HG03469 (cell line): ENCODE measurements around the gene KCNS3.

Source experiments
- ATAC-seq: cut with Tn5 transposase; IDR thresholded peaks from one replicate; pipeline ENCODE4 v1.9.1; 2021; ENCODE audit warnings: mild to moderate bottlenecking, moderate library complexity, moderate number of reproducible peaks; ENCODE audit not compliant: unreplicated experiment

KCNS3 gene

DNA sequence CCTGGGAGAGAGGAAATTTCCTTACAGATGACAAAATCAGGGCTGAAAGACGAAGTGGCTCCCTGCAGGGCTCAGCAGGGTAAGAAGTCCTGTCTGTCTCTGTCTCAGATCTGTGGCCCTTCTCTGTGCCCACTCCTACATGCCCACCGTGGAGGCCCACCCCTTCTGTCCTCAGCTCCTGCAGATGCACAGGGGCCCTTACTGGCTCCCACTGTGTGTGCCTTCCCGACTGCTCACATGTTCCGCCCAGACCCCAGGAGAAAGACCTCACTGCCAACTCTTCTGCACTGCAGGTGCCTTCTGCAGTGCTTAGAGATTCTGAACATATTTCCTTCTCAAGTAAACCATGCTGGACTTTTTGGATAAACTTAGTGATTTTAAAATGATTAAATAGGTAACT lies 1.9 kb upstream of the KCNS3 start:
- ATAC-seq, result no peak

DNA sequence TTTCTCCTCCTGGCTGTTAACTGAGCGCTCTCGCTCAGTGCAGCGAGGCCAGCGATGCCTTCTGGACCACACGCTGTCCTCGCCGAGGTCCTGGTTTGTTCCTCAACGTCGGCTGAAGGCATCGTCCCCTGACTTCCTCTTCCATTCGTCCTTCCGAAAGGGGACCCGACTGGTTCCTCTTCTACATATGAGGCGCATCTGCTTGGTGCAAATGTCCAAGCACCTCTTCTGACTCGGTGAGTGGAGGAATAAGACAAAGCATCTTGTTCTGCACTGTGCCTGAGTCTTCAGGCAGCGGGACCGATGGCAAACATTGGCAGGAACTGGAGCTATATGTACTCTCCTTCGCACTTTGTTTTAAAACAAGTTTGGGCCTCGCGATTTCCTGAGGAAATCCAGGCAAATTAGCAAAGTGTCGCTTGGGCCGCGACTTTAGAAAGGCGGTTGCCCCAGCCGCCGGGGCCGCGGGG lies 621 bp upstream of the KCNS3 start:
- peak; percentile 11 for ATAC-seq

DNA sequence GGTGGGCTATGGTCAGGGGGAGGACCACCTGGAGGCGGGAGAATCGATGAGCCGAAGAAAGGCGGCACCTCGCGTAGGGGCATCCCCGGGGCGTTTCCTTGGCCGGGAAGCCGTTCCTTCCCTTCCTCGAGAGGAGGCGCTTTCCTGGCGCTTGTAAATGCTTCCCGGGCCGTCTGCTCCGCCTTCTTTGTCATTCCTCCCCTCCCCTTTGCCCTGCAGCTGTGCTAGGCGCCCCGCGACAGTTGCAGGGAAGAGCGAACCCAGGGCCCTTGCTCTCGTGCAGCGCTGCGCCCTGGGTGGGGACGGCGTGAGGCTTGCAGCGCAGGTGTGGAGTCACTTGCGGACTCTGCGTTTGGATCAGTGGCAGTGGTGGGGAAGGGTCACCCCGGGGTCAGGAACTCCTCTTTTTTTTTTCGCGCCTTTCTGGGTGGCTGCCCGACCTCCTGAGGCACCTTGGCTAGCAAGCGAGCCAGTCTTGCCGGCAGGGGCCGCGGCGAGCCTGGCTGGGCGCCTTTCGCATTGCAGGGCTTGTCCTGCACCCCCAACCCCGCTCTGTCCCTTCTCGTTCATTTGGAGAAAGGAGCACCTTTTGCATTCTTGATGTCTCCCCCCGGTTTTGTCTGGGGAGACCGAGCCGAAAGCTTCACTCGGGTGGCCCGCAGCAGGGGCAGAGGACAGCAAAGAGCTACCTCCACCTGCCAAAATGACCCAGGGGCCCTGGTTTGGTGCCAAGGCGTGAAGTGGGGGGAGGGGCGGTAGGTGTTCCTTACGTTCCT lies 858 bp downstream of the KCNS3 start:
- ATAC-seq, result no peak

DNA sequence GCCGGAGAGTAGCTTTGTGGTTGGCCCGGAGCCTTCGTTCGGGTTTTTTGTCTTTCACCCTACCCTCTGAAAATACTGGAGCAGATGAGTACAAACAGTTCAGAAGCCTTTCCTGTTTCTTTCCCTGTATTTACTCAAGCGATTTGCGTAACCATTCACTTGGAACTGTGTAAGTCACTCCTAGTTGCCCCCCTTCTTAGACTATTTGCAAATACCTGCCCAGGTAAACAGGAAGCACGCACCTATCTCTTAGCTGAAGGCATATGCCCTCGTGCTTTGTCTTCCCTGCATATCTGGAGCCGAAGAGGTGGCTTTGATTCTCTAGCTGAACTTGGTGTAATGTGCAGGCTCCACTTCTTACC lies 1.4 kb downstream of the KCNS3 start:
- no peak for ATAC-seq

DNA sequence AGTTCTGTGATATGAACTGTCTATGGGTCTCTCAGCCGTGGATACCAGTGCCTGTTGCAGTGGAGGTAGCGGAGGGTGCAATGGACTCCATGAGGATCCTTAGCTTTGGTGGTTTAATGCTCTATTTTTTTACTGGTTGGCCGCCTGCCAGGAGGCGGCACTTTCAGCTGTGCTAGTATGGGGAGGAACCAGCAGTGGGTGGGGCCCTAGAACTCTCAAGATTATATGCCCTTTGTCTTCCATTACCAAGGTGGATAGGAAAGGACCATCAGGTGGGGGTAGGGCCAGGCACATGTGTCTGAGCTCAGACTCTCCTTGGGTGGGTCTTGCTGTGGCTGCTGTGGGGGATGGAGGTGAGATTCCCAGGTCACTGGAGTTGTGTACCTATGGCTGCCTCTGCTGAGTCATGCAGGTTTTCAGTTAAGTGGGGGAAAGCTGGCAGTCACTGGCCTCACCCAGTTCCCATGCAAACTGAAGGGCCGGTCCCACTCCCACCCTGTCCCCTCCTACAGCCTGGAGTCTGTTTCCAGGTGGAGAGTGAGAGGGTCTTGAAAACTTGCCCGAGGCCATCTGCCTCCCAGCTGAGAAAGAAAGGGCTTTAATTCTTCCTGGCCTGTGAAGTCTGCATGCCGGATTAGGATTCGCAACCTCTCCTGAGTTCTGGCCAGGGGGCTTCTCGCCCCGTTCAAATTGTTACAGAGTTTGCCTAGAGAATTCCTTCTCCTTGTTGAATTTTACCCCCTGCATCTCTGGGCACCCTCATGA lies 14.5 kb downstream of the KCNS3 start:
- ATAC-seq, result no peak

DNA sequence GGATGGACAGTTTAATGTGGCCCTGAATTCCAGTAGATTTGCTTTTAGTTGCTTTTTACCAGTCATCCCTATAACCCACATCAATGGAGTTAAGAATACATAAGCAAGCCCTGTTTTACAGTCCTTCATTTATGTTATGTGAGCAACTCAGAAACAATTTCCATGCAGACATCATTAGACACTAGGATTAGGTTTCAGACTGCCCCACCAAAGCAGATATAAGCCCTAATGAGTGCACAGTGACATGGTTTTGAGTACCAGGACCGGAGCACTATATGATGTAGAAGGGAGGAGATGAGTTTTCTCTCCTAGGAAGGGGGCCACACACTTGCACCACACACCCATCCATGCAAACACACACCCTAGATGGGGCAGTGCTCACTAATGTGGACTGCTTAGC lies 15.5 kb downstream of the KCNS3 start:
- ATAC-seq, result no peak

DNA sequence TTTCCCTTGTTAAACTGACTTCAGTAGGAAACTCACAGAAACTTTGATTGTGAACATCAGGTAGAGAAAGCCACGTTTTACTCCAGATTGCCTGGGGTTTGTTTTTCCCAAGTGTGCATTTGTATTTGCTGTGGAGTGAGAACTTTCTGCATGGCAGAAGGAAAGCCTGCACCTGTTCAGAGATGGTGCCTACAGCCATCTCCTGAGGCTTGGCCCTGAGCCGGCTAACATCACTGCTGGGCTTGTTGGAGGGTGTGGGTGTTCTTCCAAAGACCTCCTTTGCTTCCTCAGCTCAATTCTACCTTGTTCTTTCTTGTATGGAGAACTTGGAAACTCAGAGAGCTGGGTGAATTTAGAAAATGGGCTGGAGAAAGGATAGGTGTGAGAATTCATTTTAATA lies 16.1 kb downstream of the KCNS3 start:
- no peak for ATAC-seq

DNA sequence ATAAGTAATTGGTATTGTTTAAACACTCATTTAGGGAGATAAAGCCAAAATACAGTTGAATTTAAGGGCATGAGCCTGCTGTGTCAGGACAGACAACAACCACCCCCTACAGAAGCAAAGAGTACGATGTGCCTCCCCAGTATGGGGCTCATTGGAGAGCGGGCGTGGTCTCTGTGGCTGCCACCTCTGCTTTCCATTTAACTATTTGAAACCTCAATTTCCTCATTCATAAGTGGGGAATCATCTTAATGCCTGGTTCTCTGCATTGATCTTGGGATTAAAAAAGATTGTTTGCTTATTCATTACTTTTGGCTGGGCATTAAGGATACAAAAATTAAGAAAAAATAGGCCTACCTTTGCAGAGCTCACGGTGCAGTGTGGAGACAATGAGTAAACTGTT lies 21.4 kb downstream of the KCNS3 start:
- no peak for ATAC-seq

DNA sequence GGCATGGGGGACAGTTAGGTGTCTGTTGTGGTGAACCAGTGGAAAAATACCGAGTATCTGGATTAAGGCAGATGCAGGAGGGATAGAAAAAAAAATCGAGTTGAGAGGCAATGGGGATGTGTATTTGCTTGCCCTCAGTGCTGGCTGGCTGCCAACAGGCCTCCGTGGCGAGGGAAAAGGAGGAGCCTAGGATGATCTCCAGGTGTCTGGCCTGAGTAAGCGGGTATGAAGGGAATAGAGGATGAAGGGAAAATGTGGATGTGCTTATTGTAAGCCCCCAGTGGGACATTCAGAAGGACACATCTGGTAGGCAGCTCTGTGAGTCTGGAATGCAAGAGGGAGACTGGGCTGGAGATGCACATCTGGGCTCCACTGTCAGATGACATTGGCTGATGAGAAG lies 22.8 kb downstream of the KCNS3 start:
- ATAC-seq, result no peak

DNA sequence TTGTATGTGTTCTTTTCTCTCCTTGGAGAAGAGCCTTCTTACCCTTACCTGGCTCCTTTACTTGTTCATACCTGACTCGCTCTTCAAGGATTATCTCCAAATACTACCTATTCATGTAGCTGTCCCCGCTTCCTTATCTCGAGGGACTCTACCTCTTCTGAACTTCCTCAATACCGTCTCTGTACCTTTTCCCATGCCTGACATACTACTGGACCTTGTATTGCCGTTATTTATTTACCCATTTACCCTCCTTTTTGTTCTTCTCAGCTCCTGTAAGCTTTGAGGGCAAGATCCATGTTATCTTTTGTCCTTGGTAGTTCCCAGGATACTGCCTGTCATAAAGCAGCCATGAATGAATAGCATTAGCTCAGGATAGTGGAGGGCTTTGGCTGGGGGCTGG lies 32.5 kb downstream of the KCNS3 start:
- no peak for ATAC-seq

DNA sequence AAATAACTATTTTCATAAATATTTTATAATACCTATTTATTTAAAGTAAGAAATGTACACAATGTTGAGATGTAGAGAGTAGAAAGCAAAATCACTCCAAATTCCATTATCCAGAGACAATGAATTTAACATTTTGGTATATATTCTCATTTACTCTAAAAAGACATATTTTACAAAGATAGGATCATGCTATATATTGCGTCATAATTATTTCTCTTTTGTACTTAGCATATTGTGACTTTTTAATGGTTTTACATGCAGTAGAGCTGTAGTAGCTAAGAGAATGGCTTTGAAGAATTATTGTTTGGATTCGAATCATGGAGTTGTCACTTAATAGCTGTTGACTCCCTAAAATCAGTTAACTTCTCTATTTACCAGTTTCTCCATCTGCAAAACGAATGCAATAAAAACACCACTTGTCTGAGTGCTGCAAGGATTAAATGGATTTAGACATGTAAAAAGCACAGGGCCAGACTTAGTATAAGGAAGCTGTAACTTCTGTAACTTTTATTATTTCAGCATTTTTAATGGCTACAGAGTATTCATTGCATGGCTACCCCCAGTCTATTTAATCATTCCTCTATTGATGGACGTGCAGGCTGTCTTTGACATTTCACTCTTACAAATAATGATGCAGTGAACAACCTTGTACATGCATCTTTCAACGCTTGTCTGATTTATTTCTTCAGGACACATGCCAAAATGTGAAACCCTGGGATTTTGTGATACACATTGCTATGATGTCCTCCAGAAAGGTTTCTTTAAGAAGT lies 33.2 kb downstream of the KCNS3 start:
- no peak for ATAC-seq

DNA sequence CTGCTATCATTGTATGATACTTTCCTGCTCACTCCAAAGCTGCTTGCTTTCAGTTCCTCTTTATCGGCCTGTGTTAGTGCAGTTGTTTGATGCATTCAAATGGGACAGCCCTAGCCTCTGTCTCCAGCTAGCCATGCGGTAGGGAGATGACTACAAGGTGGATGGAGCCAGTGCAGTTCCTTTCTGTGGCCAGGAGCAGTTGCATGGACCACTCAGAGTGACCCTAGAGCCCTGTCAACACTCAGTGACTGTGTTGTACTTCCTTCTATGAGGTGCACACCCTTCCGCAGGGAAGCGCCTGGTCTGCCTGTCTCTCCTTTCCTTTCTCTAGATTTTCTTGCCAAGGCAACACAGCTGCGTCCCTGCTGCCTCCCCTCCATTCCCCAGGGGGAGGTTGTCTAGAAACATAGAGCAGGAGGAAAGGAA lies 33.8 kb downstream of the KCNS3 start:
- peak; percentile 99 for ATAC-seq

DNA sequence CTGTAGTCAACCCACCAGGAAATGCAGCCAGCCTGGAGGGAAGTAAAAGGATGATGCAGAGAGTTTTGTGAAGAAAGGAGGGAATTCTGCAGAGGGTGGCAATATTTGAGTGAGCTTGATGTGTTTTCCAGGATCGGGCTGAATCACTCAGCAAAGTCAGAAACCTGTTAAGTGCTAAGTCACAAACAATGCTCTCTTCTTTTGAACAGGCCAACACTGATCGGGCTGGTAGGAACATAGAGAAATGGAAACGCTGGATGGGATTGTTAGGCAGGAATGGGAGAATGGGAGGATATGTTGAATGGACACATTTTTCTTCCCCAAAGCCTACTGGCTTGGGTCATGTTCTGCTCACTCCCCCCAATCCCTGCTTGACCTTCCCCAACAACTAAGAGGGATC lies 36.6 kb downstream of the KCNS3 start:
- no peak for ATAC-seq

DNA sequence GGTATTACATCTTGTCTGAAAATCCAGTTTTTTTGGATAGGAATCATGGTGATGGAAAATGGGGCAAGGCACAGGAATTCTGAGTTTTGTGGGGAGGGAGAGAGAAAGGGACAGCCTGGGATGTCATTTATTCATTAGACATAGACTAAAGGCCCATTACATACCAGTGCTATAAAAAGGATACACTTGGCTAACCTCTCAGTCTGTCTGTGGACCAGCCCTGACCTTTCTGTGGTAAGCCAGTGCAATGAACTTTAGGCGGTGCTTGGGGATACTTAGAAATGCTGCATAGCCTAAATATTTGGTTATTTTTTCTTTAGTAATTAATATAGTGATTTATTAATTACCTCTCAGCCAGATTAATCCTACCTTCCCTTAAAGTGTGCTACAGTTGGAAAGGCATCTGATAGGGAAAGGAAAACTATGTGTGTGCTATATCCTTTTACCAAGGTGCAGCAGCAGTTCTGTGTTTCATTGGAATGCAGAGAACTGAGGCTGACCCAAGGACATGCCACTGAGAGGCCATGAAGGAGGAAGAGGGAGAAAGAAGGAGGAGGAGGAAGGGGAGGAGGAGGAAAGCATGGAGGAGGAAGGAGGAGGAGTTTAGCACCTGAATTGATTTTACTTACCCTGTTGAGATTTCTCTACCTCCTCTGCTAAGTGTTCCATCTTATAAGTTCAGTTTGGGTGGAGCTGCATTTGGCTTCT lies 37.5 kb downstream of the KCNS3 start:
- ATAC-seq, result no peak

DNA sequence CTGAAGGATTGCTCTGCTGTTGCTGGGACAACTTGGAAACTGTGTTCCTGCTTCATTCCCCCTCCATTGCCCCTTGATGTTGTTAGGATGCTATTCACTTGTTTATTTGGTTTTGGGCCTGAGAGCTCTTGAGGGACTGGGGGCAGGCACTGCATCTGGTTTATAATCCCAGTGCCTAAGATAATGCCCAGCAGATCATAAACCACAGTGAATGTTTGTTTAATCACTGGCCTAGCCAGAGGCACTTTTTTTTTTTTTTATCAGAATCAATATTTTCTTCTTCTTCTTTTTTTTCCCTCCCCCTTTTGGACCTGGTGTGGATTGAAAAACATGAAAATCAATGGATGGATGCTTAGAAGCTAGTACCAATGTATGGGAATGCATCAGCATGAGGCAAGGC lies 38.1 kb downstream of the KCNS3 start:
- ATAC-seq, result no peak

DNA sequence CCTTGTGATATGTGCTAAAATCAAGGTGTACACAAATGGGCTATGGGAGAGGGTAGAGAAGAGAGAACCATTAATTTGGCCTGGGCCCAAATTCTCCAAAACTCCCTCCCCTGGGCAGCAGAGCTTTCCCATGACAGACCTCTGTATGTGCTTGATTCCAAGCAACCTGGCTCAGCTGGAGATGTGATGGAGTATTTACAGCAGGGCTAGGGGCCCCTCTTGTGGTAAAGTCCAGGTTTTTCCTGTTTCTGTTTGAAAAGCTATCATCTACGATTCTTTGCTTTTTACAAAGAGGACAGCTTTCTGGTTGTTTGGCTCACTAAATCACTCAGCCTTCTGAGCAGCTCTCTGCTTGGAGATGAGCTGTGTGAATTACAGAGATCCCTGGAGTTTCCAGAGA lies 40.3 kb downstream of the KCNS3 start:
- no peak for ATAC-seq

DNA sequence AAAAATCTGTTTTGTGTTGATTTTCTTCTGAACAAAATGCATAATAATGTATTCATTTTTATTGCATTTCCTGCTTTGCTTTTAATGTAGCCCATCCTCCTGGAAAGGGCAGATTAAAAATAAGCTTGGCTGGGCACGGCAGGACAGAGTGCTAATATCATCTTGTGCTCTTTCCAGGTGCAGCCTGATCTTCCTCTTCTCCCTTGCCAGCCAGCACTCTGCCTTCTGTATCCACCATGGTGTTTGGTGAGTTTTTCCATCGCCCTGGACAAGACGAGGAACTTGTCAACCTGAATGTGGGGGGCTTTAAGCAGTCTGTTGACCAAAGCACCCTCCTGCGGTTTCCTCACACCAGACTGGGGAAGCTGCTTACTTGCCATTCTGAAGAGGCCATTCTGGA lies 52.3 kb downstream of the KCNS3 start:
- ATAC-seq, result no peak

DNA sequence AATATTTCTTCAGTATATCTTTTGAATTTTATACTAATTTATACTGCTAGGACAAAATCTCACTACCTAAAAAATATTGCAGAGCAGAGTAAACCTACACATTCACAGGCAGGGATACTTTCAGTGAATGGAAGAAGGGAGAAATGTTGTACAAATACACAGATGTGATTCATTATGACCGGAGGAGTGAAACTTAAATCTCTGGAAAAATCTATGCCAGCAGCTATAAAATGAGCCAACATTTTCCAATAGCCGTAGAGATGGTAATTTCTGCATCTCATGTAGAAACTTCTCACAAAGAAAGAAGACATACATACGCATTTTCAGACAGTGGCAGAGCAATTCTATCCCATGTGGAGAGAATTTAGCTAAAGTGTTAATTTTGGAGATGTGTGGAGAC lies 54.8 kb downstream of the KCNS3 start:
- no peak for ATAC-seq

DNA sequence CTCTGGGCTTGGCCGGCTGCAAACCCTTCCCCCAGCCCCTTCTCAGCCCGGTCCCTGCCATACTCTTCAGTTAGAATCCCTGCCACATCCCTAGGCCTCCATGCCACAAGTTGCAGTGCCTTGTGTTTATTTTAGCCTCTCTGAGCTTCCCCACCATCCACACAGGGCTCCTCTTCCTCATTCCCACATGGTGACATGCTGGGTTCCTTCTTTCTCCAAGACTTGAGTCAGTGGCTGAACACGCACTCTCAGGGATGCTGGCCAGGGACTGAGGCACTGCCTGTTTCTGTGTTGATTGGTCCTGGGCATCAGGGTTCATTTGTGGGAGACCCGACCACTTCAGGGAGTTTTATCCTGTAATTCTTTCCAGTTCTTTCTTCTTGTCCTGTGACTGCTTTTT lies 56.3 kb downstream of the KCNS3 start:
- ATAC-seq, result no peak

DNA sequence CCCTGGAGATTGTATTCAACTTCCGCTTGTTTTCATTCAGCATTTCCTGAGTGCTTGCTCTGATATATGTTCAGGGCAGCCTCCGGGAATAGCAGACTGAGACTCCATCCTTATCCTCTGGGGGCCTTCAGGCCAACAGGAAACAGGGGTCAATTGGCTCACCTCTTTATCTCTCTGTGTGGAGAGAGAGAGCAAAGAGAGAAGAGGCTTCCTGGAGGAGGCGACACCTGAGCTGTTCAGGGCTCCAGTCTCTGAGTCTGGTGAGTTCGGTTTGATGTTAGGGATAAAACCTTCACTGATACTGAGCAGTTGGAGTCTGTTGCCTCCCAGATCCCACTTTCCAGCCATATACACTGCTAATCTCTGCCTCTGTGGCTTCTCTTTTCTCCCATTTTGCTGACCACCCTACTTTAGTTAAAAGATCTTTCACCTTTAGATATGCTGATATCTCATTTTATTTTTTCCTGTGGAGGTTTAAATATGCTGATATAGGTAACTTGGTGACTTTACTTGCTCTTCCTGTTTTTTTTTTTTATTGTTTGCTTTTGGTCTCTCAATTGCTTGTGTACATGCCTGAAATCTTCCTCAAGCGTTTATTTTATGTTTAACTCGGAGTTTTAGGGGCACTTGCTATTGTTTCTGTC lies 56.9 kb downstream of the KCNS3 start:
- no peak for ATAC-seq

DNA sequence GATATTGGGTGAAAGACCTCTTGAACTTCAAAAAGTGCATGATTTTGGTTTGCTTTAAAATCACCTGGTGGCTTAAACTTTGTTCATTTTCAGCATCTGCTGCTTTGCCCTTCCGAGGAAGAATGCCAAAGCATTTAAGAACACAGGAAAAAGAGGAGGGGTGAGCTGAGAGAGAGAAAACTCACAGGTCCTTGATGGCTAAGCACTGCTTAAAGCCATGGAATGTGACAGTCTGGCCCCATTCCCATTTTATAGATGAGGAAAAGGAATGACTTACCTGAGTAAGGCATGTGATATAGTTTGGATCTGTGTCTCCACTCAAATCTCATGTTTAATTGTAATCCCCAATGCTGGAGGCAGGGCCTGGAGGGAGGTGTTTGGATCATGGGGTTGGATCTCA lies 58.1 kb downstream of the KCNS3 start:
- no peak for ATAC-seq
